NCI-H82 treated with DMSO at 0.1 percent for 48 hours (cell line): Measurements from ENCODE around the gene FBF1.

Source experiments
- DNase-seq: peaks from one replicate; lab custom pipeline; 2025; ENCODE audit not compliant: unreplicated experiment; lab: John Stamatoyannopoulos, UW

The FBF1 gene

DNA sequence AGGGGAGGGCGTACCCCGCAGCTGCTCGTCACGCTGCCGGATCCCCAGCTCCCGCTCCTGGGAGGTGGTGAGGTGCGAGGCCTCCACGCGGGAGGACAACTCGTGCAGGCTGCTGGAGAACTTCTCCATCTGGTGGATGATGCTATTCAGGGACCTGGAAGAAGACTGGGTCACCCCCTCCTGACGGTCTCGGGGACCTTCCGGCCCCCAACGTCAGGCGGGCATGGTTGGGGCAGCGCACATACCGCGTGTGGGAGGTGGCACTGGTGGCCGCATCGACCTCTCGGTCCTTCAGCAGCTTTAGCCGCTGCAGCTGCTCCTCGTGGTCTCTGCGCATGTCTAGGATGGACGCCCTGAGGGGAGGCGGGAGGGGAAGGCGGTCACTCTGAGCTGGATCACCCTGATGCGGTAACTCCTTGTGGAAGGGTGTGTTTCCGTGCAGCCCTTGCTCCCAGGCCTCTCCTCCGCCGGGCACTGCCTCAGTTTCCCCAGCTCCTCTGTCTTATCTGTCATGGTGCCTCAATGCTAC lies 22.9 kb downstream of the FBF1 start:
- no peak for DNase-seq

DNA sequence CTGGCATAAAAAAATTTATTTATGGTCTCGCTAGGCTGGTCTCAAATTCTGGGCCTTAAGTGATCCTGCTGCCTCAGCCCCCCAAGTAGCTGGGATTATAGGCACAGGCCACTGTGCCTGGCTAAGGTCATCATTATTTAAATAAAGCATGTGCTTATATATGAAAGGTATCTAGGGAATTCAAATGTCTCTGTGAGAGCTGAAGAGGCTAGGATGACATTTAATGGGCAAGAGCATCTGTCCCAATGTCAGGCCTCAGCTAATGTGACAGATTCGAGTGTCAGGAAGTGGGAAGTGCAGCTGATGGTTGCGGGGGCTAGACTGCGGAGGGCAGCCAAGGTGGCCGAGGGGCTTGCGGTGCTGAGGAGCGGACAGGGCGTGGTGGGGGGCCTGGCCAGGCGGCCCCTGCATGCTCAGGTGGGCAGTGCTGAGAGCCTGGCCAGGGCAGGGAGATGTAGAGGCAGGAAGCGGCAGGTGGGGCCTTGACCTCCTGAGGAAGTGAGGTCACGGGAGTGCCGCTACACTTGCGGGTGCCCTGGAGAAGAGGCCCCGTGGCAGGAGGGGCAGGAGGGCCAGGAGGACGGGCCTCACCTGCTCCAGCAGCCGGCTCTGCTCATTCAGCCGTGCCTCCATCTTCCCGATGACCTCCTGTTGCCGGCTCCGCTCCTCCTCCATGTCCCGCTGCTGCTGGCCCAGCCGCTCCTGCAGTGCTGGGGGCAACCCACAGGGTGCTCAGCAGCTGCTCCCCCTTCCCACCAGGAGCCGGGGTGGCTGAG lies 23.5 kb downstream of the FBF1 start:
- no peak for DNase-seq

DNA sequence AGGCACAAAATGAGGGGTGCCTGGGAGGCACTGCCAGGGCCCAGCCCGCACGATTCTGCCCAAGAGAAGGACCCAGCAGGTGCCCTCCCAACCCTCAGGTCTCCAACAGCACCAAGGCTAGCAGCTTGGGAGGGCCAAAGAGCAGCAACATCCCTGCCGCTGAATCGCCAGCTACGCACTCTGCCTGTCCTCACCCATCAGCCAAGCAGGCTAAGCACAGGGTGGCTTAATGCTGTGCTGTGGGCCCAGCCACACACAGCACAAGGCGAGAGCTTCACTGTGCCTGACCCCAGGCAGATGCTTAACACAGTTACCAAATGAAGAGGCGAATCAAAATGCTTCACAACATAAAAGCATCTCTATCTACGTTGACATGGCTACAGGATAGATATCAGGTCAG lies 25.6 kb downstream of the FBF1 start:
- DNase-seq = no peak

DNA sequence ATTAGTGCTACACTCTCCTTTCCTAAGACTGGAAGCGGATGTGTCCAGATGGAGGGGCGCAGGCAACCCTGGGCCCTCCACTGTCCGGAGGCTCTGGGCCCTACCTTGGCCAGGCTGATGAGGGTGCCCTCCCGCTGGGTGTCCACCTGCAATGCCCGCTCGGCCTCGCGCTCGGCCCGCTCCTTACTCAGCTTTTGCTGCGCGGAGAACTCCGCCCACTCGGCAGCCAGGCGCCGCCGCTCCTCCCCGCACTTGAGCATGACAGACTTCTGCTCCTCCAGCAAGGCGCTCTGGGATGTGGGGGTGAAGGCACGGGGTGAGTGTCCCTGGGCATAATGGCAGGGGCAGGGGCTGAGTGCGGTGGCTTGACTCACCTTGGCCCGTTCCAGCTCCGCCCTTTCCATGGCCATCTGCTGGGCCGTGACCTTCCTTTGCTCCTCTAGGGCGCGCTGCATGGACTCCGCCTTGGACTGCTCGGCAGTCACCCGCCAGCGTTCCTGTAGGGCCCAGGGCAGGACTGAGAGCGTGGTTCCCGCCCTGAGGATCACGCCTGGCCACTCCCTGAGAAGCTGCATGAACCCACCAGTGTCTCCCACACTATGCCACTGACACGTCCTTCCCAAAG lies 26.1 kb downstream of the FBF1 start:
- no peak for DNase-seq

DNA sequence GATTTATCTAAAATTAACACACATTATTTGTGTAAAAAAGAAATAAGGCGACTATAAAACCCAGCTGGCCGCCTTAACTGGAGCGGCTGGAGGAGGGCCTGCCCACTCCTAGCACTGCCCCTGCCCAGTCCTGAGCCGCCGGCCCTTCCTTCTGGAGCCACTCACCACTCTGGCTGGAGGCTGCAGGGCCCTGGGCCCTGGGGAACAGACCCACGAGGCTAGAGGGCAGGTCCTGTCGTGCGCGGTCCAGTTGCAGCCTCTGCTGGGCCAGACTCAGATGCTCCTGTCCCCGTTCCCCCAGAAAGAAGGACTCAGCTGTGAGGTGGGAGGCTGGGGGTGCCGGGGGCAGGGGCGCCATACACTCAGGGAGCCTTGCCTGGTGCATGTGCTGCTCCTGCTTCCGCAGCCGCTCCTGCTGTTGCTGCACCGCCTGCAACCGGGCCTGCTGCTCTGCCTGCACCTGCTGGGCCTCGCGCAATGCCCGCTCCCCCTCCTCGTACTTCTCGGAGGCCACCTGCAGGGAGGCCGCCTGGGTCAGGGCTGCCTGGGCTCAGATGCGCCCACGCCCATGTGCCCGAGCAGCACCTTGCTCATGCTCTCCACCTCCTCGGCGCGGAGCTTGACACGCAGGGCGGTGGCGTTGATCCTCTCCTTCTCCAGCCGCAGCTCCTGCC lies 27.2 kb downstream of the FBF1 start:
- no peak for DNase-seq

DNA sequence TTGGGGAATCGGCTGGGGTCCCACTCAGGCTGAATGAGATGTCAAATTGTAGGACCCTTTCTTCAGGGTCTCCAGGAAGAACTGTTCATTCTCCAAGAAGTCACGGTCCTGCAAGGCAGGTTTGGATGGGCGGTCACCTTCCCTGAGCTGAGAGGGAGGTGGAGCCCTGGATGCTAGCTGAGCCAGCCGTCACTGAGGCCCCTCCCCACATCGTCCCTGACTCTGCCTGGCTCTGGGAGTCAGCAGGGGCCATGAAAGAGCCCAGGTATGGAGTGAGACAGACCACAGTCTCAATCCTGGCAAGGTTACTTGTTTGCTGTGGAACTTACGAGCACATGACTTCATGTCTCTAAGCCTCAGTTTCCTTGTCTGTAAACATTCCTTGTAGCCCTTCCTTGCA lies 30.1 kb downstream of the FBF1 start:
- DNase-seq = peak; percentile 38

DNA sequence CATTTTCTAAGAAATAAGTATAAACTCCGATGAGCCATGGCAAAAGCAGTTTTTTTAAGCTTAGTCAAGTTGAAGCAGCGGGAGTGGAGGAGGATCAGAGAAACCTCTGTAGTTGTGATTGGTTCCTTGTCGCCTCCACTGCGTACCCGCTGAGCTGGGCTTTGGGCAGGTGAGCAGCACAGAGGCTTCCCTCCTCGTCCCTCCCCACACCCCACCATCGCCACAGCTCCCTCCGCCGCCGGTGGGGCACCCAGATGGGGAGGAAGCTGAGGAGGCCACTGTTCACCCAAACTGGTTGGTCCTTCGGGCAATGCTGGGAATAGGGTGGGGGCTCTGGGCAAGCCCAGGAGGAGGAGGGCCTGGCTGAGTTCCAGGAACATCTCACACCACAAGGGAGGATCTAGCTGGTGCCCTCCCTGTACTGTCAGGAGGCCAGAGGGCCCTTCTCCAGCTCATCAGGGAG lies 31.0 kb downstream of the FBF1 start:
- DNase-seq = no peak

DNA sequence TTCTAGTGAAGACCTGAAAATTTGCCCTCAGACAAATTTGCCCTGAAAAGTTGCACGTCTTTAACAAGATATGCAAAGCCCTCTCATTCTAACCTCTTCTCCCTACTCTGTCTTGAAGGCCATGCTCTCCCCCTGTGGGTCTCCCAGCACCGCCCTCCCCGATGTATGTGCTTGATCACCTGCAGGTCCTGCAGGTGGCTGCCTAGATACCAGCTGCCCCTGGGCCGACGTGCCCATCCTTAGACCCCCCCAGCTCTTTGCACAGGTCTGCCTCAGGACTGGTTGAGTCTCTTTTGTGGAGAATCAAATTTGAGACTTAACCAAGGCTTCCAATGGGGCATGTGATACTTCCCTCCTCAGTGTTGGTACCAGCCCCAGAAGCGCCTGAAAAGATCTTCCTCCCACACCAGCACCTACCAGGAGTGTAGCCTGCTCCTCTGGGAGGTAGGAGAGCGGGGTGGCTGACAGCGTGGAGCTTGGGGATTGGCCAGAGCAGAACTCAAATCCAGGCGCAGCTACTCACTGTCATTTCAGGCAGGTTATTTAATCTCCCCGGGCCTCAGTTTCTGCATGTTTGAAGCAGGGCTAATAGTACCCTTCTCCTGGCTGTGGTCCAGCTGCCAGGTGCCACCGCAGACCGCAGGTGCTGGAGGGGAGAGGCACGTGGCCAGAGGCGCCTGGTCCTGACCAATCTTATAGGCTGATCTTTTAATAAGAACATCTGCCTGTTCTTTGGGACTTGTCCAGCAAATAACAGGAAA lies 31.6 kb downstream of the FBF1 start:
- DNase-seq = no peak

DNA sequence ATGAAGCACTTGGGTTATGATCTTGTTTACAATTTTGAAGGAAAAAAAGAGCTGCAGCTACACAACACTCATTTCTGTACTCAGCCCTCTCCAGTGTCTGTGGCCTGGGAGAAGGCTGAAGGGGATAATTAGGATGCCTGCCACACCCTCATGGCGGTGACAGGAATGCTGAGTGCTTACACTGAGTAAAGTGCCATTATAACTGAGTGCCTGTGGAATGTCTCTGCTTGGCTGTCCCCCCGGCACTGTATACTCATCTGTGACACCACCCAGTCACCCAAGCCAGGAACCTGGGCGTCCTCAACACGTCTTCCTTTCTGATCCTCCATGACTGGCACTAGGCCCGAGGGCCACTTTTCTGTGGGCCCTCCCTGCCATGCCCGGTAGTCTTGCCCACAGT lies 32.6 kb downstream of the FBF1 start:
- DNase-seq = no peak

DNA sequence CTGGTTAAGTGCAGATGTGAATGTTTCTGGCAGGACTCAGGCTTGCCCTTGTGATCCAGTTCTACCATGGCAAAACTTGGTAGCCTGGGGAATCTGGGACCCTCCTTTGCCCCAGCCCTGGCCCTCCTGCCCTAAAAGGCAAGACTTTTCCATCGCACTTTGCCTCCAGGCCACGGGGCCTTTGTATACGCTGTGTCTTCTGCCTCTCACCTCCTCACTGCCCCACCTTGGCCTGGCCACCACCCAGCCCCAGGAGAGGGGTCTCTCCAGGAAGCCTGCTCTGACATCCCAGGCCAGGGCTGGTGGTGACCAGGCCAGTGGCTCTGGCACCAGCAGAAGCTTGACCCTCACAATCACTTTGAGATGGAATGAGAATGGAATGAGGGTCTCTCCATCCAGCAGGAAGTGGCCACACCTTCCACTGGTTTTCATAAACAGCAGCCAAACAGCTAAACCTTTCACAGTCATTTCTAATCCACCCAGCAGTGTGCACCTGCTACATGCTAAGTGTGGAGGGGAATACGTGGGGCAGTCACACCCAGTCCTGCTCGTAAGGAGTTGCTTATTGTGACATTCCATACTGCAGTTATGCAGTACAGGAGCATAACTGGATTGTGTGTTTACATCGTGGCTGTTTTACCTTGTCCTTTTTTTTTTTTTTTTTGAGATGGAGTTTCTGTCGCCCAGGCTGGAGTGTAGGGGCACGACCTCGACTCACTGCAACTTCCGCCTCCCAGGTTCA lies 34.5 kb downstream of the FBF1 start:
- no peak for DNase-seq

DNA sequence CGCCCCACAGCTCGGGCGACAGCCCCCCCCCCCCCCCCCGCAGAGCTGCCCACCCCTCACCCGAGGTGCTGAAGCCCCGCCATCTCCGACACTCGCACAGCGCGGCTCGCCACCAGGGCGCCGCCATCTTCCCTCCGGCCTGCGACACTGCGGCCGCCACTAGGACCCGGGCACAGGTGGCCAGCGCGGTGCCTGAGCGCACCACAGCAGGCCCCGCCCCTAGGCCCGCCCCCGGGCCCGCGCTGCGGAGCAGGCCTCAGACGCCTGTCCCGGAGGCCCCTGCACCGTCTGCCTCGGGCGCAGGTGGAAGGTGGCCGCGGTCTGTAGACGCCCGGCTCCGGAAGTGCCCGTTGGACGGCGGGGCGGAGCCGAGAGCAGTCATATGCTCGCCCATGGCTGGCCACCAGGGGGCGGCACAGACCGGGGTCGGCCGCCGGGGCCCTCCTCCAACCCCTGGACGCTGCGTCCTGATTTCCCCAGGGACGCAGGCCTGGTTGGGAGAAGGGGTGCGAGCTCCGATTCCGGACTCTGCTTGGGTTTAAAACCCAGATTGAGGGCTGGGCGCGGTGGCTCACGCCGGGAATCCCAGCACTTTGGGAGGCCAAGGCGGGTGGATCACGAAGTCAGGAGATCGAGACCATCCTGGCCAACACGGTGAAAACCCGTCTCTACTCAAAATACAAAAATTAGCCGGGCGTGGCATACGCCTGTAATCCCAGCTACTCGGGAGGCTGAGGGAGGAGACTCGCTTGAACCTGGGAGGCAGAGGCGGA lies 35.9 kb downstream of the FBF1 start, which contains the start of gene MRPL38:
Gene MRPL38, minus strand, starts transcription at position 136 of the 773 bp plus-strand sequence. Its CDS starts 9 bp downstream, at position 127.
- DNase-seq = peak; percentile 86

DNA sequence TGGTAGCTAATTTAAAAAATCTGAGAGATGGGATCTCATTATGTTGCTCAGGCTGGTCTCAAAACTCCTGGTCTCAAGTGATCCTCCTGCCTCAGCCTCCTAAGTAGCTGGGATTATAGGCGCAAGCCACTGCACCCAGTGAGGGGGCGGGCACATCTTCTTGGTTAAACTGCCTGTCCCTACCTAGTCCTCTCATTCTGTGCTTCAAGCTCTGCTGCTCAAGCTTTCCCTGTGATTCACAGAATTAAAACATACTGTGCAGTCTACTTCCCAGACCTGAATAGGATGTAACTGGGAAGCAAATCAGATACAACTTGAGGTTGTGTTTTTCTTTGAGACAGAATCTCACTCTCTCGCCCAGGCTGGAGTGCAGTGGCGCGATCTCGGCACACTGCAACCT lies 38.4 kb downstream of the FBF1 start:
- no peak for DNase-seq

DNA sequence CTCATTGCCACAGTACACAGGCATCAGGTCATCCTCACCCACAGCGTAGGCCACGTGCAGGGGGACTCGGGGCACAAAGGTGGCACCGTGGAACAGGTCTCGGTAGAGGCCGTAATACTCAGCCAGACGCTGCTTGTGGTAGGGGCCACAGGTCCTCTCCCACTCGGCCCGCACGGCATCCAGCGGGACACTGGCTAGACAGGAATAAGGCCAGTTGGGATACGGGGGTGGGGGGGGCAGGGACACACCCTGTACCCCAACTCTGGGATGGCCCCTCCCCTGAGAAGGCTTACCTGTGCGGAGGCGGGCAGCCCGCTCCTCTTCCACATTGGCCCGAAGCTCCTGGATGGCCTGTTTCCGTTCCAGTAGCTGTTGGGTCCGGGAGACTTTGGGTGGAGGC lies 39.1 kb downstream of the FBF1 start:
- DNase-seq = no peak

DNA sequence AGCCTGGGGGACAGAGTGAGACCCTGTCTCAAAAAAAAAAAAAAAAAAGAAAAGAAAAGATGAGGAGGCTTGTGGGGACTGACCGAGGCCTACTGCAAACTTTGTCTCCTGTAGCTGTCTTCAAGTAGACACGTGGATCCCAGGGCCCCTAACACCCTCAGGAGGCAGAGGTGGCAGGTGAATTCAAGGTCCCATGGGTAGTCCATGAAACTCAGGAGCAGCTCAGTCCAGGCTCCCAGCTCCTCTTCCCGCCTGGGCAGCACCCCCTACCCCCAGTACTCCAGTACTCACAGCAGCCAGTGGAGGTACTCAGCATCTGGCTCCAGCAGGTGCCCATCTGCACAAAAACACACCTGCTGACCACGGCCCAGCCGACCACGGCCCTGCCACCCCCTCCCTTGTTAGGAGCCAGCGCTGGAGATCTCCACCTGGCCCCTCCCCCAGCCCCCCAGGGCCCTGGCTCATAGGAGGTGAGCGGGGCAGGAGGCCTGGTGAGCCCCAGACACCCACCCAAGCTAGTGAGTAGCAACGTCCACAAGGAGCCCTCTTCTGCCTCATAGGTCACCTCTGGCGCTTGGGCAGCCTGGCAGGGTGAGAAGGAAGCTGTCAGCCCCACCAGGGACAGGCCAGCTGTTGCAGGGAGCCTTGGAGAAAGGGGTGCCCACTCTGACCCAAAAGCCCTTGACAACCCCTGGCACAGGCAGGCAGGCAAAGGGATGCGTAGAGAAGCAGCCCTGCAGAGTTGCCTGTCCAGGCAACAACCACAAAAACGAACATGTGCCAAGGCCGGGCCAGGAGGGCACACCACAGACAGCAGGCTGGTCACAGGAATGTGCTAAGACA lies 39.9 kb downstream of the FBF1 start:
- DNase-seq = no peak

DNA sequence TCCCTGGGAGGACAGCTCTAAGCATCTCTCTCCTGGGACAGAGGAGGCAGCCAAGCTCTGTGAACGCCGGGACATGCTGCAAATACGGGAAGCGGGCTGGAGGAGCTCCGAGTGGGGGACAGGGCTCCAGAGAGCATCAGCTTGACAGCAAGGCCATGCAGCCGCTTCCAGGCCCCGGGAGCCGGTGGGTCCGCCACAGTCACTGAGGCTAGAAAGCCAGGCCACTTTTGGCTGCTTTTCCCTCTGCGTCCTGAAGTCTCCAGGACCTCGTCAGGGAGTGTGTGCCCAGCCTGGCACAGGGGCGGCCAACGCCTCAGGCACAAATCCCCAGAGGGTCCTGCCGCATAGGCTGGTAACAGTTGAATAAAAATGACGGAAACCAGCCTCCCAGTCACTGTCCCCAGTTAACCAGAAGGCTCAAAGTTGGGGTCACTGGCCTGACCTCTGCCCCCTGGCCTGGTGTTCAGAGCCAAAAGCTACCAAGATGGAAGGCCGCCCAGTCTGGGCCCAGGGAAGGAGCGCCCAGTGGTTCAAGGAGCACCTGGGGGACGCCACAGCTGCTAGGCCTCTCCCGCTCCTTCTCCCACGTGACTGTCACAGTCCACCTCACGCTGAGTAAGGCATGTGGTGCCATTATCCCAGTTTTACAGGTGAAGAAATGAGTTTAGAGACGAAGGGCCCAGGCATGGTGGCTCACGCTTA lies 40.9 kb downstream of the FBF1 start:
- DNase-seq = no peak

DNA sequence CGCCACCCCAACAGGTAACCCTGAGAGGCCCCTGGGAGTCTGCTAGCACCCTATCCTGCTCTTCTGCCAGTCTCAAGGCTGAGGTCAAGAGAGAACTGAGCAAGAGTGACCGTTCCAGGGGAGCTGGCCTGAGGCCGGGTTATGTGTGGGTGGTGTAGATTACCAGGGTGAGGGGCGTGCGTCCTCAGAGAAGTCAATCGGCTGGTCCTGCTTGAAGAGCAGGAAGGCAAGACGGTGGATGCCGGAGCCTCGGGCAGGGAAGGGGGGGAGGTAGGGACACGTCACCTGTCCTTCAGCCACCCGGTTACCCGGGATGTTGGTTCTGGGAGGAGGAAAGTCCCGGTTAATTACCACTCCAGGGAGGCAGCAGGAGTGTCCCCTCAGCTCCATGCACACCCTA lies 41.5 kb downstream of the FBF1 start:
- no peak for DNase-seq

DNA sequence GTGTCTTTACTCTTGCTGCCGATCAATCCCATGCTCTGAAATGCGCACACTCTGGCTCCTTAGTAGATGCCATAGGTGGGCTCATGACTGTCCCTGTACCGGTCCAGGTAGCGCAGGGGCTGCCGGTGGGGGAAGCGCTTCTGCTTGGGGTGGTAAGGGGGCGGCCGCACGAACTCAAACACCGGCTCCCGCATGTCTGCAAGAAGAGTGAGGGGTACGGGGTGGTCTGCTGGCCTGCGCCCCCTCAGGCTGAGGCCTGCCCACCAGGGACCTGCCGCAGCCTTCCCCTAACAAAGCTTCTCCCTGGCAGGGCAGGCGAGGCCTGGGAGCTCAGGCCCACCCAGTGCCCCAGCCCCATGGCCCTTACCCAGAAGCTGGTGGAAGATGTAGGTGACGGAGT lies 42.1 kb downstream of the FBF1 start:
- no peak for DNase-seq

DNA sequence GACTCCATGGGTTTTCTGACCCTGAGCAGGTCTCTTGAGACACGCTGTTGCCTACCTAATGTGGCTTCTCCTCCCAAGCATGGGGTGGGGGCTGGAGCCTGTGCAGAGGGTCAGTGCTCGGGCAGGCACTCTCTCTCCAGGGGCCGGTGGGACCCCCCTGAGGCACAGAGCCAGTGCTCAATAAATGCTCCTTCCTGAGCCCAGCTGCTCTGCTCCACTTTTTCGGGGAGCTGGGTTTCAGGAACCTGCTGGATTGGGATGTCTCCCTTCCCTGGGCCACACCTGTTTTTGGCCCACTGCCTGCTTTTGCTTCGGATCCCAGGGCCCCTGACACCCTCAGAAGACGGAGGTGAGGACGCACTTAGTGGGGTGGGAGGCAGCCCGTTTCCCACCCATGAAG lies 42.8 kb downstream of the FBF1 start:
- no peak for DNase-seq
